Pancreas (tissue), 10 donors: ENCODE results near the gene MESP2. TPM values are rescaled to one million over a fixed set of nuclear protein-coding genes. Genes with fewer than 3 reads are reported as not detected.

Source experiments
- ATAC-seq, 4 donors: fragments of 200-7000 bp; cut with Tn5 transposase; one replicate each; pipeline versions ENCODE4 v1.8.0 to v1.9.1; 2020; ENCODE audit warnings: mild to moderate bottlenecking in 4 of 4, moderate library complexity in 4 of 4
- DNase-seq, 6 donors: peaks; one replicate each; pipeline ENCODE4 v3.0.0-alpha.2; 2020
- FAIRE-seq: peaks from 2 replicates; lab custom pipeline; 2012; peaks lifted over from hg19 to GRCh38; lab: Jason Lieb, UNC
- H3K27ac ChIP-seq, 4 donors: fragments of 200-600 bp; sonication (generic); 1 replicate in 3 of 4; 2 replicates in 1 of 4; pipeline versions ENCODE4 v1.5.0 to v1.8.0; 2020
- H3K27me3 ChIP-seq, 4 donors: fragments of 200-600 bp; one replicate each; pipeline ENCODE4 v1.8.0; 2021
- H3K36me3 ChIP-seq, 3 donors: fragments of 200-600 bp; sonication (generic) in 1 of 3; one replicate each; pipeline versions ENCODE4 v1.5.0 to v1.8.0; 2020 to 2021
- H3K4me1 ChIP-seq, 3 donors: fragments of 200-600 bp; one replicate each; pipeline ENCODE4 v1.8.0; 2021
- H3K4me3 ChIP-seq, 4 donors: fragments of 200-600 bp; sonication (generic) in 2 of 4; one replicate each; pipeline versions ENCODE4 v1.5.0 to v1.8.0; 2020 to 2021
- H3K9me3 ChIP-seq, 4 donors: fragments of 200-600 bp; one replicate each; pipeline ENCODE4 v1.8.0; 2021
- CTCF ChIP-seq, 4 donors: fragments of 200-600 bp; sonication (generic) in 3 of 4; IDR thresholded peaks; one replicate each; pipeline versions ENCODE4 v1.5.0 to v1.8.0; 2021; ENCODE audit warnings: antibody characterized with exemption in 4 of 4
- WGBS, 2 donors: extraction: QIAGEN DNeasy Blood & Tissue Kit; methylation state at CpG; one replicate each; pipeline ENCODE4 v1.1.7; 2013; 5-methylcytosine and 5-hydroxymethylcytosine counted together
- intact Hi-C, 3 donors: fragments of 100-400 bp; cut with DNase I; formaldehyde crosslinking; loops; one replicate each; pipeline versions ENCODE4 v1.11.1 to v1.14.2; 2022
- polyA plus RNA-seq, 2 donors: library from polyadenylated mRNA; stranded (reverse); fragments of 200-250 nt; gene quantifications; one replicate each; pipeline ENCODE4 v1.2.3, GENCODE V29; 2013
- total RNA-seq, 6 donors: library from RNA; stranded (reverse); fragmentation: NEBNext Ultra II Directional in 4 of 6; extraction: Animal tissue kit (Norgen Biotek cat#: 25700) in 4 of 6; gene quantifications; one replicate each; pipeline versions ENCODE4 v1.2.1 to v1.2.4, GENCODE V29; 2021 to 2023
- donor health status: healthy with polysubstance abuse.
- donor health status: DM: no; HTN: no; CAD: no; lungs with moderate emphysema.
- donor health status: DM: no; HTN: no; CAD: no.
- donor health status: control.
- donor health status: control.
- donor health status: Bipolar disorder and iron deficiency.
- donor health status: DM: yes; HTN: yes; CAD: no.
- donor health status: DM: no; HTN: no; CAD: no.
- donor health status: DM: no; HTN: no; CAD: no.
- donor health status: DM: yes; HTN: yes; CAD: no.

Gene MESP2
- total and polyA plus RNA-seq, 8 donors, result 0.12 to 0.46 (median 0.22) TPM; not detected in 3

- 82 to 86% methylated on average over 8 of the region's 8 CpGs for WGBS, 2 donors
- no peak for ATAC-seq
- H3K36me3 ChIP-seq, result no peaks in the 10 kb centered on the region
These were observed 21.6 kb upstream of the MESP2 start for GRCh38 chr15:89754361-89755154.

GRCh38 chr15:89755701-89756100 is 20.4 kb upstream of the MESP2 start:
- no peak for FAIRE-seq
- no peak for DNase-seq
- 90 to 93% methylated on average over 4 of the region's 4 CpGs for WGBS, 2 donors
- Histone ChIP-seq H3K27ac (no peak overlapping the region), H3K4me3 (no peak overlapping the region), H3K27me3 (no peaks in the 10 kb centered on the region), H3K9me3 (no peaks in the 10 kb centered on the region), H3K4me1 (peaks cover 13 to 16% (median 16%) of the 10 kb centered on the region in 3 donors), H3K36me3 (no peaks in the 10 kb centered on the region)
- ATAC-seq, result no peak
- intact Hi-C loops, result loop anchor here in 1 of 3 donors (10.0 kb wide), 1 partner anchor 119 kb away; no protein-coding TSS in a partner anchor
- no peak for TF ChIP-seq CTCF (IDR thresholded peaks at IDR 0.05)

More at GRCh38 chr15:89754361-89755154, 21.6 kb upstream of the MESP2 start:
- H3K27ac ChIP-seq, result no peak overlapping the region
- peaks cover 11 to 13% (median 13%) of the 10 kb centered on the region in 3 donors for H3K4me1 ChIP-seq
- intact Hi-C loops, result loop anchor here in 1 of 3 donors (10.0 kb wide), 1 partner anchor 120 kb away; no protein-coding TSS in a partner anchor
- FAIRE-seq, result no peak
- no peak overlapping the region for H3K4me3 ChIP-seq
- TF ChIP-seq CTCF (IDR thresholded peaks at IDR 0.05), result no peak
- no peaks in the 10 kb centered on the region for H3K9me3 ChIP-seq
- no peaks in the 10 kb centered on the region for H3K27me3 ChIP-seq
- DNase-seq, result no peak

- H3K27ac ChIP-seq, result no peak overlapping the region
- TF ChIP-seq CTCF (IDR thresholded peaks at IDR 0.05), result no peak
- no peaks in the 10 kb centered on the region for H3K9me3 ChIP-seq
- no peaks in the 10 kb centered on the region for H3K27me3 ChIP-seq
- FAIRE-seq (no peak), ATAC-seq (peak; percentile 14 to 72 (median 40)), DNase-seq (peak in 2 of 6 donors; percentile 46 to 64)
- 32 to 38% methylated on average over 7 of the region's 7 CpGs for WGBS, 2 donors
- peaks cover 14 to 20% (median 18%) of the 10 kb centered on the region in 3 donors for H3K4me1 ChIP-seq
- H3K4me3 ChIP-seq, result no peak overlapping the region
- intact Hi-C loops, result loop anchor here in 1 of 3 donors (10.0 kb wide), 1 partner anchor 118 kb away; no protein-coding TSS in a partner anchor
- H3K36me3 ChIP-seq, result no peaks in the 10 kb centered on the region
These were observed 19.2 kb upstream of the MESP2 start for GRCh38 chr15:89756897-89757296.

- no peak overlapping the region for H3K27ac ChIP-seq
- no peaks in the 10 kb centered on the region for H3K27me3 ChIP-seq
- no peak overlapping the region for H3K4me3 ChIP-seq
- no peak for TF ChIP-seq CTCF (IDR thresholded peaks at IDR 0.05)
- FAIRE-seq (no peak), ATAC-seq (no peak), DNase-seq (no peak)
- intact Hi-C loops, result loop anchor here in 1 of 3 donors (10.0 kb wide), 1 partner anchor 117 kb away; no protein-coding TSS in a partner anchor
- H3K36me3 ChIP-seq, result no peaks in the 10 kb centered on the region
- peaks cover 9 to 24% (median 21%) of the 10 kb centered on the region in 3 donors for H3K4me1 ChIP-seq
- 93 to 95% methylated on average over 8 of the region's 8 CpGs for WGBS, 2 donors
- no peaks in the 10 kb centered on the region for H3K9me3 ChIP-seq
These were observed 17.8 kb upstream of the MESP2 start for GRCh38 chr15:89758283-89758682.
